Thyroid gland (tissue), 4 donors: Measurements from ENCODE around the gene ST7L.

Experiments
- POLR2A ChIP-seq, 2 donors: fragments of 450-650 bp; IDR thresholded peaks; one replicate each; pipeline ENCODE4 v1.6.1; 2017; ENCODE audit warnings: antibody characterized with exemption in 2 of 2, mild to moderate bottlenecking in 2 of 2, moderate library complexity in 1 of 2
- TF ChIP-seq, protein P1 (sequence below), 6 experiments: fragments of 200-600 bp in 3 of 6; fragments of 450-650 bp in 3 of 6; sonication (generic) in 3 of 6; IDR thresholded peaks; one replicate each; pipeline ENCODE4 v1.5.1; 2016 to 2019; ENCODE audit warnings: antibody characterized with exemption in 6 of 6, mild to moderate bottlenecking in 2 of 6, inconsistent platforms in 1 of 6, moderate library complexity in 1 of 6

DNA sequence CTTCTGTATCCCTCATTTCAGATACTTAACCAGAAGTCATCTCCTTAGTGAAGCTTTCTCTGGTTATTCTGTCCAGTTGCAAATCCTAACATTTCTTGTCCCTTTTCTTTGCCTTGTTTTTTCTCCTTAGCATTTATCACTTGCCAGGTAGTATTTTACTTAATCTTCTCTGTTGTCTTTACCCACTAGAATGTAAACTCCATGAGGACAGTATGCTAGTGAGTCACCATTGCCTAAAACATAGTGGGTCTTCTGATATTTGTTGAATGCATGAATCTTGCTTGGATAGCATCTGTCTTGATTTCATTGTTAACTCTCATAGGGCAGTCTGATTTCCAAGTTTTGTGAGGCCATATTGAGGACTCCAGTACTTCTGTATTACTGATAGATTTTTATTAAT, 10.3 kb upstream of the ST7L start:
- TF ChIP-seq, protein P1, sequence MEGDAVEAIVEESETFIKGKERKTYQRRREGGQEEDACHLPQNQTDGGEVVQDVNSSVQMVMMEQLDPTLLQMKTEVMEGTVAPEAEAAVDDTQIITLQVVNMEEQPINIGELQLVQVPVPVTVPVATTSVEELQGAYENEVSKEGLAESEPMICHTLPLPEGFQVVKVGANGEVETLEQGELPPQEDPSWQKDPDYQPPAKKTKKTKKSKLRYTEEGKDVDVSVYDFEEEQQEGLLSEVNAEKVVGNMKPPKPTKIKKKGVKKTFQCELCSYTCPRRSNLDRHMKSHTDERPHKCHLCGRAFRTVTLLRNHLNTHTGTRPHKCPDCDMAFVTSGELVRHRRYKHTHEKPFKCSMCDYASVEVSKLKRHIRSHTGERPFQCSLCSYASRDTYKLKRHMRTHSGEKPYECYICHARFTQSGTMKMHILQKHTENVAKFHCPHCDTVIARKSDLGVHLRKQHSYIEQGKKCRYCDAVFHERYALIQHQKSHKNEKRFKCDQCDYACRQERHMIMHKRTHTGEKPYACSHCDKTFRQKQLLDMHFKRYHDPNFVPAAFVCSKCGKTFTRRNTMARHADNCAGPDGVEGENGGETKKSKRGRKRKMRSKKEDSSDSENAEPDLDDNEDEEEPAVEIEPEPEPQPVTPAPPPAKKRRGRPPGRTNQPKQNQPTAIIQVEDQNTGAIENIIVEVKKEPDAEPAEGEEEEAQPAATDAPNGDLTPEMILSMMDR (IDR thresholded peaks at IDR 0.05) = no peak
- TF ChIP-seq POLR2A (IDR thresholded peaks at IDR 0.05) = no peak
